Measurements from ENCODE around the gene CSTA.

Gene CSTA

DNA sequence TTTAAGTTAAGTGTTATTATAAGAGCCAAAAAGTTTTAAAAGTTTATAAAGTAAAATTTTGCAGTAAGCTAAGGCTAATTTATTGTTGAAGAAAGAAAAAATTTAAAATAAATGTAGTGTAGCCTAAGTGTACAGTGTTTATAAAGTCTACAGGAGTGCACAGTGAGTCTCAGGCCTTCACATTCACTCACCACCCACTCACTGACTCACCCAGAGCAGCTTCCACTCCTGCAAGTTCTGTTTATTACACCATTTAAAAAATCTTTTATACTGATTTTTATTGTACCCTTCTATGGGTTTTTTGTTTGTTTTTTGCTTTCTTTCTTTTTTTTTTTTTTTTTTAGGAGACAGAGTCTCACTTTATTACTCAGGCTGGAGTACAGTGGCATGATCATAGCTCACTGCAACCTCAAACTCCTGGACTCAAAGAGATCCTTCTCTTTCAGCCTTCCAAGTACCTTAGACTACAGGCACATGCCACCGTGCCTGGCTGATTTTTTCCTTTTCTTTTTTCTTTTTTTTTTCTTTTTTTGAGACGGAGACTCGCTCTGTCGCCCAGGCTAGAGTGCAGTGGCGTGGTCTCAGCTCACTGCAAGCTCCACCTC lies 25.9 kb downstream of the CSTA start:
- FAIRE-seq (no peak), DNase-seq (ENCODE audit: insufficient read length, low spot score) (no peak)
- TF ChIP-seq POLR2AphosphoS5 (IDR thresholded peaks at IDR 0.05; ENCODE audit: low read depth, low read length) (no peak), SPI1 (IDR thresholded peaks at IDR 0.05; ENCODE audit: low read depth, low read length) (no peak), POU2F2 (IDR thresholded peaks at IDR 0.05; ENCODE audit: low read depth, low read length) (no peak)

DNA sequence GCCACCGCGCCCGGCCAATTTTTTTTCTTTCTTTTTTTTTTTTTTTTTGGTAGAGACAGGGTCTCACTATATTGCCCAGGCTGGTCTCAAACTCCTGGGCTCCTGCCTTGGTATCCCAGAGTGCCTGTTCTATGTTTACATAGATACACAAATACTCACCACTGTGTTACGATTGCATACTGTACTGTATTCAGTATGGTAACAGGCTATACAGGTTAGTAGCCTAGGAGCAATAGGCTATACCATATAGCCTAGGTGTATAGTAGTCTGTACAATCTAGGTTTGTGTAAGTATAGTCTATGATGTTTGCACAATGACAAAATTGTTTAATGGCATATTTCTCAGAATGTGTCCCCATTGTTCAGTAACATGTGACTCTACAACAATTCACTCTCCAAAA lies 26.6 kb downstream of the CSTA start:
- no peak for DNase-seq (ENCODE audit: insufficient read length, low spot score)
- TF ChIP-seq POLR2AphosphoS5 (IDR thresholded peaks at IDR 0.05; ENCODE audit: low read depth, low read length), result no peak
- TF ChIP-seq POLR2A (IDR thresholded peaks at IDR 0.05; ENCODE audit: low read depth, low read length), result no peak
- TF ChIP-seq TAF1 (IDR thresholded peaks at IDR 0.05; ENCODE audit: low read depth, low read length), result no peak
- no peak for TF ChIP-seq SPI1 (IDR thresholded peaks at IDR 0.05; ENCODE audit: low read depth, low read length)
- no peak for TF ChIP-seq PAX5 (IDR thresholded peaks at IDR 0.05; ENCODE audit: insufficient read depth, low read length, severe bottlenecking)
- TF ChIP-seq POU2F2 (IDR thresholded peaks at IDR 0.05; ENCODE audit: low read depth, low read length), result no peak
- FAIRE-seq, result no peak

DNA sequence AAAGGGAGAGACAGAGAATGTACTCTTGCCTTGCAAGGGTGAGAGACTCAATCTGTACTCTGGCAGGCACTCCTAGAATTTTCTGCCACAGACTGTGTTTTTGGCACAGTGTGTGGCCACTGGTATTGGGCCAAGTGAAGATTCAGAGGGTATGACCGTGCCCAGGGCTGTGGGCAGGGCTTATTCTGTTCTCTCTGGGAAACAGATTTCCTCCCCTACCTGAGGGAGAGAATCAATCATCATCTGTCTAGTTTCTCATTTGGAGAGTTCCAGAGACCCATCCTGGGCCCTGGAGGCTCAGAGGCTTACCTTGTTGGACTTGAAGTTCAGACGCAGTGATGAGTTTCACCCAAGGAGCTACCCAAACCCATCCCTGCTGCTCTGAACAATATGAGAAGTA lies 28.2 kb downstream of the CSTA start:
- no peak for FAIRE-seq
- no peak for TF ChIP-seq TAF1 (IDR thresholded peaks at IDR 0.05; ENCODE audit: low read depth, low read length)
- no peak for TF ChIP-seq POLR2AphosphoS5 (IDR thresholded peaks at IDR 0.05; ENCODE audit: low read depth, low read length)
- no peak for TF ChIP-seq SPI1 (IDR thresholded peaks at IDR 0.05; ENCODE audit: low read depth, low read length)
- no peak for TF ChIP-seq POLR2A (IDR thresholded peaks at IDR 0.05; ENCODE audit: low read depth, low read length)
- TF ChIP-seq PAX5 (IDR thresholded peaks at IDR 0.05; ENCODE audit: insufficient read depth, low read length, severe bottlenecking), result no peak
- no peak for TF ChIP-seq POU2F2 (IDR thresholded peaks at IDR 0.05; ENCODE audit: low read depth, low read length)

DNA sequence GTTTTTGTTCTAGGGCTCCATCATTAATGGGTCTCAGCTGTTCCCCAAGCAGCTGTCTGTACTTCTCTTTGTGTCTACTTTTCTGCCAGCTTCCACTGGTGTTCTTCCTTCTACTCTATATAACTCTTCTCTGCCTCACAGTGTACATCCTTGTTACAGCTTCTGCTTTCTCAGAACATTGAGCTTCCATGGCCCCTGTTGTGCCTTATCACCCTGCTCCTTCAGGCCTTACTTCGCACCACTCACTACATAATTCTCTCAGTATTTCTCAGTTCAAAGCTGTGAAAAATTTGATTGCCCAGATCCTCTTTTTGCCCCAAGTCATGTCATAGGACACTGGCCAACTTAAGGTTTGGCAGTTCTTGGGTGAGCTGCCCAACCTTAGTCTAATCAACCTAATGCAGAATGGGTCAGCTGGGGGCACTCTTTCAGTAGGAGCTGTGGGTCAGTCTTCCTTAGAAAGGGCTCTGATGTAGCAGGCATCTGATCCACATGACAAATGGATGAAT lies 28.9 kb downstream of the CSTA start:
- no peak for TF ChIP-seq POLR2AphosphoS5 (IDR thresholded peaks at IDR 0.05; ENCODE audit: low read depth, low read length)
- TF ChIP-seq PAX5 (IDR thresholded peaks at IDR 0.05; ENCODE audit: insufficient read depth, low read length, severe bottlenecking), result no peak
- peak; percentile 40 for TF ChIP-seq SPI1 (IDR thresholded peaks at IDR 0.05; ENCODE audit: low read depth, low read length)
- TF ChIP-seq POU2F2 (IDR thresholded peaks at IDR 0.05; ENCODE audit: low read depth, low read length), result no peak
- no peak for TF ChIP-seq TAF1 (IDR thresholded peaks at IDR 0.05; ENCODE audit: low read depth, low read length)
- TF ChIP-seq POLR2A (IDR thresholded peaks at IDR 0.05; ENCODE audit: low read depth, low read length), result no peak
- DNase-seq (ENCODE audit: insufficient read length, low spot score), result no peak
- FAIRE-seq, result no peak

More for the DNA sequence above, 28.2 kb downstream of the CSTA start:
- DNase-seq (ENCODE audit: insufficient read length, low spot score), result no peak

DNA sequence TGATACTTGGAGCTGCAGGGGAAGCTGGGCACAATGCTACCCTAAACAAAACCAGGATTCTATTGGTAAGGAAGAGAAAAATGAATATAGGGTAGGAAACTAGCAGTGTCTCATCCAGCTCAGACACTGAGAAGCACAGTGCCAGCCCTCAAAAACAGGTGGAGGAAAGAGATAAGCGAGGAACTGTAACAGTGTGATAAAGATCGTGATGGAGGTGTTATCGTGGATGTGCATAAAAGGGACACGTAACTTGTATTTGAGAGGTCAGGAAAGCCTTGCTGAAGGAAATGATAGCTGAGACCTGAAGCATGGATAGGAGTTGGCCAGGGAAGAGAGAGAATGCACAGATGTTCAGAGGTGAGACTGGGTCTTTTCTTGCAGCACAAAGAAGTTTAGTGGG lies 30.6 kb downstream of the CSTA start:
- TF ChIP-seq TAF1 (IDR thresholded peaks at IDR 0.05; ENCODE audit: low read depth, low read length), result no peak
- TF ChIP-seq PAX5 (IDR thresholded peaks at IDR 0.05; ENCODE audit: insufficient read depth, low read length, severe bottlenecking), result no peak
- TF ChIP-seq POLR2AphosphoS5 (IDR thresholded peaks at IDR 0.05; ENCODE audit: low read depth, low read length), result no peak
- TF ChIP-seq POU2F2 (IDR thresholded peaks at IDR 0.05; ENCODE audit: low read depth, low read length), result no peak
- TF ChIP-seq POLR2A (IDR thresholded peaks at IDR 0.05; ENCODE audit: low read depth, low read length), result no peak
- no peak for TF ChIP-seq SPI1 (IDR thresholded peaks at IDR 0.05; ENCODE audit: low read depth, low read length)
- FAIRE-seq (peak; percentile 52), DNase-seq (ENCODE audit: insufficient read length, low spot score) (no peak)

DNA sequence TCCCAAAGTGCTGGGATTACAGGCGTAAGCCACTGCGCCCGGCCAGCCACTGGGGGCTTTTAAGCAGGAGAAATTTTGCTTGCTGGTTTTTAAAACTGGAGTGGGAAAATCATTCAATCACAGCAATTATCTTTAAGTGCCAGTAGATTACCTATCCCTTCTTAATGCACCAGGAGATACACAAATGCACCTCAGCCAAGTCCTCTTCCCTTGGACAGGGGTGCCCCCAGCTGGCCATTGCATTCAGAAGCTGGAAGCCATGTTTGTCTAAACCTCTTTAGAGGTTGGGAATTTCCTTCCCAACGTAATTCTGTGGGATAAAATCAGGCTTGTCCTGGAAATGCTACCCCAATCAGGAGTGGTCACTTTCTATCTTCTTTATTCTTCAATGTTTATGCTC lies 31.4 kb downstream of the CSTA start:
- TF ChIP-seq POLR2A (IDR thresholded peaks at IDR 0.05; ENCODE audit: low read depth, low read length) (no peak), POLR2AphosphoS5 (IDR thresholded peaks at IDR 0.05; ENCODE audit: low read depth, low read length) (no peak), POU2F2 (IDR thresholded peaks at IDR 0.05; ENCODE audit: low read depth, low read length) (no peak), SPI1 (IDR thresholded peaks at IDR 0.05; ENCODE audit: low read depth, low read length) (no peak)
- peak; percentile 89 for FAIRE-seq
- peak; percentile 13 for DNase-seq (ENCODE audit: insufficient read length, low spot score)

DNA sequence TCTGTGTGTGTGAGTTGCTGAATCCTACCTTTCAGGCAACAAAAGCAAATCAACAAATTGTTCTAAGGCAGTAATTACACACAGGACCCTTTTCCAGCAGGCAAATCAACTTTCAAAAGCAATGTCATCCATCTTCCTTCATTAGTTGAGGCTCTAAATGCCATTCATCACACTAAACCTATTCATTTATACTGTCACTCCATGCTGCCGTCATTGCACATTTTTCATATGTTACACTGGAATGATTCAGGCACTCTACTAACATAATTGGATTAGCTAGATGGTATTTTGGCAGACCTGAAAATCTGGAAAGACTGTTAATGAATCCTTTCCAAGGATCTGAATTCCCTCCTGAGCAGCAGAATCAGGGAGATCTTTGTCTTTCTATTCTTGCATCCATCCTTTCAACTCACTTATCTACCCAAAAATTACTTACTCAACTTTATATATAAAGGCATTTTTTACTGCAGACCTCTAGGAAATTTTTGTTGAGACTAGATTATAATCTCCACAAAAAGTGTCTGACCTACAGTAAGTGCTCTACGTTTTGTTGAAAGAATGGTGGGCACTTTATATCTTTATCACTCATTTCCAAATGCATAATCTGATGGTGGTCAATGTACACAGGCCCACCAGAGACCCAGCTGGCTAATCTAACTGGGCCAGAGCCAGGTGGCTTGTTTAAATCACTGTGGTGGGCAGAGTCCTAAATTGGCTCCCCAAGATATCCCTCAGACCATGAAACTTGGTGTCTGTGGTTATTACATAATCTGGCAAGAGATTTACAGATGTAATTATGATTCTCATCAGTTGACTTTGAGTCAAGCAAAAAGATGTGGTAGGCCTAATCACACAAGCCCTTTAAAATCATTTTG lies 33.0 kb downstream of the CSTA start:
- no peak for TF ChIP-seq POU2F2 (IDR thresholded peaks at IDR 0.05; ENCODE audit: low read depth, low read length)
- no peak for TF ChIP-seq SPI1 (IDR thresholded peaks at IDR 0.05; ENCODE audit: low read depth, low read length)
- TF ChIP-seq PAX5 (IDR thresholded peaks at IDR 0.05; ENCODE audit: insufficient read depth, low read length, severe bottlenecking), result no peak
- TF ChIP-seq POLR2AphosphoS5 (IDR thresholded peaks at IDR 0.05; ENCODE audit: low read depth, low read length), result no peak
- TF ChIP-seq POLR2A (IDR thresholded peaks at IDR 0.05; ENCODE audit: low read depth, low read length), result no peak
- no peak for TF ChIP-seq TAF1 (IDR thresholded peaks at IDR 0.05; ENCODE audit: low read depth, low read length)
- DNase-seq (ENCODE audit: insufficient read length, low spot score) (no peak), FAIRE-seq (peak; percentile 45)

DNA sequence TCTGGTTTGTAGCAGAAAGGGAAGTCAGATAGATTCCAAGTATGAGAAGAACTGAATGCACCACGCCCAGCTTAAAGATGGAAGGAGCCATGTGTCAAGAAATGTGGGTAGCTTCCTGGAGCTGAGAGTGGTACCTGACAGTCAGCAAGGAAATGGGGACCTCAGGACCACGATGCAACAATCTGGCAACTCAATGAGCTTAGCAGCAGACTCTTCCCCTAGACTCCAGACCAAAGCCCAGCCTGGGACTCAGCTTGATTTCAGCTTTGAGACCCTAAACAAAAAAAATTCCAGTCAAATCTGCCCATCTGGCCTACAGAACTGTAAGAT lies 33.6 kb downstream of the CSTA start:
- no peak for TF ChIP-seq POU2F2 (IDR thresholded peaks at IDR 0.05; ENCODE audit: low read depth, low read length)
- TF ChIP-seq PAX5 (IDR thresholded peaks at IDR 0.05; ENCODE audit: insufficient read depth, low read length, severe bottlenecking), result no peak
- no peak for TF ChIP-seq SPI1 (IDR thresholded peaks at IDR 0.05; ENCODE audit: low read depth, low read length)
- TF ChIP-seq POLR2A (IDR thresholded peaks at IDR 0.05; ENCODE audit: low read depth, low read length), result no peak
- TF ChIP-seq POLR2AphosphoS5 (IDR thresholded peaks at IDR 0.05; ENCODE audit: low read depth, low read length), result no peak
- no peak for TF ChIP-seq TAF1 (IDR thresholded peaks at IDR 0.05; ENCODE audit: low read depth, low read length)
- peak; percentile 16 for FAIRE-seq

DNA sequence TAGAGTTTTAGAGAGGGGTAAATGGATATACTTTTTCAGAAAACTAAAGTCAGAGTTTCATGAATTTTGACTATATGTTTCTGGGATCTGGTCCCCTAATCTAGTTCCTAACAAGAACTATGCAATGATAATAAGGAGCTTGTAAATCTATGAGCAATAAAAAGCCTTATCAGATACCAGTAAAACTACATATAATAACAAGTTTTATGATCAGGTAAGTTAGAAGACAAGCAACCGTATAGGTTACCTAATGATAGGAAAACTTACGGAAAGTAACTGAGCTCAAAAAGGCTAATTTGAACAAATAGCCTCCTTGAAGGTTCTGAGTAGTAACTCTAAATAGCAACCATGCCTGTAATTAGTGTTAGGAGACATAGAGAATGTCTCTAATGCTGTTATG lies 37.0 kb downstream of the CSTA start:
- TF ChIP-seq TAF1 (IDR thresholded peaks at IDR 0.05; ENCODE audit: low read depth, low read length), result no peak
- TF ChIP-seq POU2F2 (IDR thresholded peaks at IDR 0.05; ENCODE audit: low read depth, low read length), result no peak
- no peak for TF ChIP-seq SPI1 (IDR thresholded peaks at IDR 0.05; ENCODE audit: low read depth, low read length)
- no peak for TF ChIP-seq POLR2A (IDR thresholded peaks at IDR 0.05; ENCODE audit: low read depth, low read length)
- TF ChIP-seq PAX5 (IDR thresholded peaks at IDR 0.05; ENCODE audit: insufficient read depth, low read length, severe bottlenecking), result no peak
- TF ChIP-seq POLR2AphosphoS5 (IDR thresholded peaks at IDR 0.05; ENCODE audit: low read depth, low read length), result no peak
- FAIRE-seq (no peak), DNase-seq (ENCODE audit: insufficient read length, low spot score) (no peak)

More for the DNA sequence above, 33.6 kb downstream of the CSTA start:
- DNase-seq (ENCODE audit: insufficient read length, low spot score), result no peak

Measured in GM12891 (cell line).